A673 (cell line): Measurements from ENCODE around the gene LEP. TPM values are rescaled to one million over a fixed set of nuclear protein-coding genes. Genes with fewer than 3 reads are reported as not detected.

Source experiments
- BruUV-seq: library from RNA; stranded (reverse); fragments of 400-500 nt; replicated peaks from 2 replicates; lab custom pipeline; 2021; lab: Mats Ljungman, UMichigan
- CTCF ChIA-PET: fragments of 300-600 bp; sonication (Branson Sonifier 250); formaldehyde crosslinking; loops from one replicate; lab custom pipeline; 2022; ENCODE audit warnings: antibody characterized with exemption; lab: Charles Lee
- POLR2A ChIA-PET: fragments of 300-600 bp; sonication (Branson Sonifier 250); formaldehyde crosslinking; loops from one replicate; lab custom pipeline; 2022; ENCODE audit warnings: antibody characterized with exemption; ENCODE audit not compliant: low non-redundant PET; lab: Charles Lee
- DNase-seq: peaks from one replicate; pipeline ENCODE4 v3.0.0-alpha.2; 2015; ENCODE audit warnings: low spot score
- H3K27ac ChIP-seq: fragments of 200-600 bp; sonication (generic); 2 replicates; pipeline ENCODE4 v1.5.1; 2016; ENCODE audit warnings: mixed run types, low read depth, mild to moderate bottlenecking, mixed read lengths, antibody characterized with exemption, low read length; ENCODE audit not compliant: poor library complexity, severe bottlenecking
- H3K27me3 ChIP-seq: fragments of 200-600 bp; sonication (generic); replicated peaks from 2 replicates; pipeline ENCODE4 v1.6.1; 2017; ENCODE audit warnings: mixed run types, low read depth, mild to moderate bottlenecking, mixed read lengths, antibody characterized with exemption, low read length; ENCODE audit not compliant: insufficient read depth, poor library complexity
- H3K36me3 ChIP-seq: fragments of 200-600 bp; sonication (generic); 2 replicates; pipeline ENCODE4 v1.6.1; 2016; ENCODE audit warnings: mixed run types, mild to moderate bottlenecking, mixed read lengths, antibody characterized with exemption, low read length; ENCODE audit not compliant: insufficient read depth, poor library complexity, severe bottlenecking
- H3K4me1 ChIP-seq: fragments of 200-600 bp; sonication (generic); 2 replicates; pipeline ENCODE4 v1.6.1; 2017; ENCODE audit warnings: mixed run types, mild to moderate bottlenecking, mixed read lengths, antibody characterized with exemption, low read length; ENCODE audit not compliant: insufficient read depth, poor library complexity, severe bottlenecking
- H3K4me3 ChIP-seq: fragments of 200-600 bp; sonication (generic); 2 replicates; pipeline ENCODE4 v1.5.1; 2016; ENCODE audit warnings: low read depth, mixed run types, mild to moderate bottlenecking, mixed read lengths, low read length; ENCODE audit not compliant: poor library complexity, severe bottlenecking
- H3K9me3 ChIP-seq: fragments of 200-600 bp; sonication (generic); 2 replicates; pipeline ENCODE4 v1.6.1; 2016; ENCODE audit warnings: mixed run types, low read depth, mild to moderate bottlenecking, mixed read lengths, antibody characterized with exemption, low read length; ENCODE audit not compliant: poor library complexity, severe bottlenecking
- EZH2 ChIP-seq: fragments of 200-600 bp; sonication (generic); IDR thresholded peaks from 2 replicates; pipeline ENCODE4 v1.6.1; 2017; ENCODE audit warnings: borderline replicate concordance, low read depth, mild to moderate bottlenecking, mixed read lengths, antibody characterized with exemption, low read length; ENCODE audit not compliant: poor library complexity, severe bottlenecking
- intact Hi-C: fragments of 100-400 bp; cut with micrococcal nuclease; formaldehyde crosslinking; loops from one replicate; pipeline ENCODE4 v1.10.0; 2022; ENCODE audit not compliant: unreplicated experiment
- total RNA-seq: library from RNA; stranded (reverse); gene quantifications from 2 replicates; pipeline ENCODE4 v1.2.3, GENCODE V29; 2021
- TF ChIP-seq, protein P1 (sequence below): fragments of 300-800, 200-600 bp; sonication (generic); conservative IDR thresholded peaks from 2 replicates; pipeline ENCODE4 v1.5.1; 2017; ENCODE audit warnings: low read depth, mild to moderate bottlenecking, antibody characterized with exemption, low read length, moderate library complexity, mixed read lengths

The LEP gene
- total RNA-seq, 1 experiment from 2014 or later = not detected

- no peak overlapping the region for H3K27ac ChIP-seq
- no peak for DNase-seq
- no peaks in the 10 kb centered on the region for H3K9me3 ChIP-seq
- no peak overlapping the region for H3K4me3 ChIP-seq
- H3K4me1 ChIP-seq = no peaks in the 10 kb centered on the region
- TF ChIP-seq EZH2 = no peak
- TF ChIP-seq, protein P1, sequence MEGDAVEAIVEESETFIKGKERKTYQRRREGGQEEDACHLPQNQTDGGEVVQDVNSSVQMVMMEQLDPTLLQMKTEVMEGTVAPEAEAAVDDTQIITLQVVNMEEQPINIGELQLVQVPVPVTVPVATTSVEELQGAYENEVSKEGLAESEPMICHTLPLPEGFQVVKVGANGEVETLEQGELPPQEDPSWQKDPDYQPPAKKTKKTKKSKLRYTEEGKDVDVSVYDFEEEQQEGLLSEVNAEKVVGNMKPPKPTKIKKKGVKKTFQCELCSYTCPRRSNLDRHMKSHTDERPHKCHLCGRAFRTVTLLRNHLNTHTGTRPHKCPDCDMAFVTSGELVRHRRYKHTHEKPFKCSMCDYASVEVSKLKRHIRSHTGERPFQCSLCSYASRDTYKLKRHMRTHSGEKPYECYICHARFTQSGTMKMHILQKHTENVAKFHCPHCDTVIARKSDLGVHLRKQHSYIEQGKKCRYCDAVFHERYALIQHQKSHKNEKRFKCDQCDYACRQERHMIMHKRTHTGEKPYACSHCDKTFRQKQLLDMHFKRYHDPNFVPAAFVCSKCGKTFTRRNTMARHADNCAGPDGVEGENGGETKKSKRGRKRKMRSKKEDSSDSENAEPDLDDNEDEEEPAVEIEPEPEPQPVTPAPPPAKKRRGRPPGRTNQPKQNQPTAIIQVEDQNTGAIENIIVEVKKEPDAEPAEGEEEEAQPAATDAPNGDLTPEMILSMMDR = no peak
- no TSS peak for BruUV-seq
- peaks cover 21% of the 10 kb centered on the region for H3K27me3 ChIP-seq
- ChIA-PET CTCF (interaction anchor here (0.5 to 1.4 kb wide), 3 partner anchors 15 to 499 kb away, joined by 3 to 4 read pairs (median 3); no protein-coding TSS in a partner anchor), POLR2A (no interaction called here)
- H3K36me3 ChIP-seq = no peaks in the 10 kb centered on the region
- intact Hi-C loops = loop anchor here (1.0 to 5.0 kb wide), 5 partner anchors 73 to 705 kb away; partner anchors contain the start of genes ARF5 and GCC1
These were observed 33.5 kb upstream of the LEP start for GRCh38 chr7:128207609-128208008.

- TF ChIP-seq EZH2 = no peak
- TF ChIP-seq, protein P1 = peak; percentile 97
These were observed 31.6 kb upstream of the LEP start for GRCh38 chr7:128209229-128210035.

DNA sequence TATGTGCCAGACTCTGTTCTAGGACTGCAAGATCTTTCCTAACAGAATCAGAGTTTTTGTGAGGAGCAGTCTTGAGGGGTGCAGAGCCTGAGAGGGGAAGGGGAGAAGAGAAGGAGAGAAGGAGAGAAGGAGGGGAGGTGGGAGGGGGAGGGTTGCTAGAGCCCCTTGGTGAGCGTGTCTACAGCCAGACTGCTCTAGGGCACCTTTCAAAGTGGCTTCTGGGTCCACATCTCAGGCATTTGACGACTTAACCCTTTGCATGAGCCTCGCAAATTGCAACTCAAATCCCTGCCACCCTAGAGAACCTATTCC is 31.1 kb upstream of the LEP start:
- Histone ChIP-seq H3K9me3 (no peaks in the 10 kb centered on the region), H3K4me3 (no peak overlapping the region), H3K36me3 (no peaks in the 10 kb centered on the region), H3K4me1 (no peaks in the 10 kb centered on the region), H3K27ac (no peak overlapping the region), H3K27me3 (no peaks in the 10 kb centered on the region)
- ChIA-PET CTCF (interaction anchor here (0.6 to 2.4 kb wide), 18 partner anchors 11 to 862 kb away, joined by 3 to 30 read pairs (median 4); no protein-coding TSS in a partner anchor), POLR2A (interaction anchor here (0.6 kb wide), 1 partner anchor 123 kb away, joined by 7 read pairs; no protein-coding TSS in a partner anchor)
- DNase-seq = no peak
- TF ChIP-seq, protein P1 = no peak
- TF ChIP-seq EZH2 = no peak
- no TSS peak for BruUV-seq
- intact Hi-C loops = no loop called here

More at GRCh38 chr7:128209229-128210035, 31.6 kb upstream of the LEP start:
- Histone ChIP-seq H3K9me3 (no peaks in the 10 kb centered on the region), H3K4me3 (no peak overlapping the region), H3K27ac (no peak overlapping the region), H3K4me1 (no peaks in the 10 kb centered on the region), H3K36me3 (no peaks in the 10 kb centered on the region), H3K27me3 (peaks cover 3% of the 10 kb centered on the region)
- ChIA-PET POLR2A (interaction anchor here (0.6 kb wide), 1 partner anchor 123 kb away, joined by 7 read pairs; no protein-coding TSS in a partner anchor), CTCF (interaction anchor here (0.6 to 2.4 kb wide), 21 partner anchors 12 to 862 kb away, joined by 3 to 30 read pairs (median 4); no protein-coding TSS in a partner anchor)
- DNase-seq = peak; percentile 87
- BruUV-seq = no TSS peak
- intact Hi-C loops = loop anchor here (2.0 to 5.0 kb wide), 4 partner anchors 75 to 707 kb away; partner anchors contain the start of genes ARF5 and GCC1
